GM19240 (cell line): ENCODE measurements around the gene ACE2.

Experiments used
- DNase-seq: peaks from one replicate; pipeline ENCODE4 v3.0.0; 2011; ENCODE audit warnings: low spot score; ENCODE audit not compliant: insufficient read length

Gene ACE2

GRCh38 chrX:15511563-15511962 lies 89.2 kb downstream of the ACE2 start:
- no peak for DNase-seq
